Naive B cell (primary cell): ENCODE measurements around the gene ATXN2L. TPM values are rescaled to one million over a fixed set of nuclear protein-coding genes. Genes with fewer than 3 reads are reported as not detected.

Source experiments
- ATAC-seq, 2 donors: fragments of 150-1000 bp; cut with Tn5 transposase; 2 replicates each; pipeline ENCODE4 v1.10.0; 2021; ENCODE audit warnings: low read depth in 2 of 2, mild to moderate bottlenecking in 2 of 2, moderate library complexity in 2 of 2
- DNase-seq: peaks from one replicate; pipeline ENCODE4 v3.0.0; 2022
- H3K27ac Mint-ChIP-seq, 6 donors: one replicate each; pipeline ENCODE4 v1.8.0; 2020 to 2022; ENCODE audit warnings: mild to moderate bottlenecking in 6 of 6, mixed read lengths in 6 of 6, moderate library complexity in 5 of 6, inconsistent platforms in 2 of 6
- H3K27me3 Mint-ChIP-seq, 3 donors: one replicate each; pipeline ENCODE4 v1.8.0; 2021 to 2022; ENCODE audit warnings: mixed read lengths in 3 of 3, mild to moderate bottlenecking in 1 of 3
- H3K36me3 Mint-ChIP-seq, 2 donors: one replicate each; pipeline ENCODE4 v1.8.0; 2020 to 2022; ENCODE audit warnings: mixed read lengths in 2 of 2, inconsistent platforms in 1 of 2, mild to moderate bottlenecking in 1 of 2
- H3K4me1 Mint-ChIP-seq, 3 donors: one replicate each; pipeline ENCODE4 v1.8.0; 2020 to 2022; ENCODE audit warnings: mixed read lengths in 3 of 3, inconsistent platforms in 1 of 3, mild to moderate bottlenecking in 1 of 3, moderate library complexity in 1 of 3
- H3K4me3 Mint-ChIP-seq, 8 donors: one replicate each; pipeline ENCODE4 v1.8.0; 2020 to 2022; ENCODE audit warnings: mild to moderate bottlenecking in 8 of 8, mixed read lengths in 8 of 8, moderate library complexity in 8 of 8, inconsistent platforms in 2 of 8
- H3K9me3 Mint-ChIP-seq, 7 donors: one replicate each; pipeline ENCODE4 v1.8.0; 2020 to 2022; ENCODE audit warnings: mixed read lengths in 7 of 7, mild to moderate bottlenecking in 5 of 7, inconsistent platforms in 2 of 7, moderate library complexity in 1 of 7
- polyA plus RNA-seq, 6 donors: library from polyadenylated mRNA; unstranded; fragments of 300-500 nt; fragmentation: Illumina TruSeq; gene quantifications; one replicate each; pipeline ENCODE4 v1.2.3, GENCODE V29; 2021; ENCODE audit warnings: low read depth in 6 of 6

Gene ATXN2L
- polyA plus RNA-seq, 6 donors from 2014 or later, result 3.6 to 38.2 (median 20.0) TPM

DNA sequence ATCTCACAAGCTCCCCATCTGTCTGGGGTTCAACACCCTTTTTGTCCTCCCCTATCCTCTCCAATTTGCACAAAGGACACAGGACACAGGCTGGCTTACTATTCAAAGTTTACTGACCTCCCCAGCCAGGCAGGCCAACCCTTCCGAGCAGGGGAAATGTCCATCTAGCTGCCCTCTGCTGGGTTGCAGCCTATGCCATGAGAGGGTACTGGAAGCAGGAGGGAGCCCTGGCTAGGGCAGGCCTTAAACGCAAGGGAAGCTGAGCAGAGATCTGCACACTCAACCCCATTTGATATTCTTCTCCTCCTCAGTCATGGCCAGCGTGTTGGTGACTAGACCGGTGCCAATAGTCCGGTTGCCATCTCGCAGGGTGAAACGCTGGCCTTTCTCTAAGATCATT, 19.9 kb downstream of the ATXN2L start:
- H3K27me3 Mint-ChIP-seq, result no peaks in the 10 kb centered on the region
- H3K36me3 Mint-ChIP-seq, result peaks cover 8 to 16% of the 10 kb centered on the region in 2 donors
- peaks cover 26 to 40% (median 39%) of the 10 kb centered on the region in 3 donors for H3K4me1 Mint-ChIP-seq

DNA sequence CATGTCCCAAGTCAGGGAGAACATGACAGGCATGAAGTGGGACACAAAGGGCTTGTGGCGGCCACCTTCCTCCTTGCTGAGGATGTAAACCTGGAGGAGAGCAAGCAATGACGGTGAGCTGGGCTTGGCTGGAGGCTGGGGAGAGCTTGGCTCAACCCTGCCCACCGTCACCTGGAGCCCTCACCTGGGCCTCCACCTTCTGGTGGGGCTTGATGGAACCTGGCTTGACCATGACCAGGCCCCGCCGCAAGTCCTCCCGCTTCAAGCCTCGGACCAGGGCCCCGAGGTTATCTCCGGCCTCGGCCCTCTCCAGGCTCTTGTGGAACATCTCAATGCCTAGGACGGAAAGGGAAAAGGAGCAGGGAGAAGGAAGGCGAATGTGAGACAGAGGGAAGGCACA, 21.0 kb downstream of the ATXN2L start:
- Mint-ChIP-seq H3K27ac (peak overlapping the region in 2 of 6 donors; percentile 27 to 93), H3K36me3 (peaks cover 0 to 8% of the 10 kb centered on the region in 2 donors), H3K9me3 (no peaks in the 10 kb centered on the region), H3K4me3 (peak overlapping the region in 4 of 8 donors; percentile 47 to 98 (median 91)), H3K27me3 (no peaks in the 10 kb centered on the region), H3K4me1 (peaks cover 26 to 36% (median 34%) of the 10 kb centered on the region in 3 donors)
- no peak for ATAC-seq
- DNase-seq, result no peak

More for the DNA sequence above, 19.9 kb downstream of the ATXN2L start:
- peak overlapping the region in 1 of 6 donors; percentile 57 for H3K27ac Mint-ChIP-seq
- no peak for DNase-seq
- peak overlapping the region in 4 of 8 donors; percentile 35 to 91 (median 72) for H3K4me3 Mint-ChIP-seq
- H3K9me3 Mint-ChIP-seq, result no peaks in the 10 kb centered on the region
- no peak for ATAC-seq

GRCh38 chr16:28844226-28844885, 21.6 kb downstream of the ATXN2L start:
- DNase-seq (no peak), ATAC-seq (no peak)
- H3K36me3 Mint-ChIP-seq, result peaks cover 0 to 8% of the 10 kb centered on the region in 2 donors
- peaks cover 26 to 36% (median 34%) of the 10 kb centered on the region in 3 donors for H3K4me1 Mint-ChIP-seq
- H3K27me3 Mint-ChIP-seq, result no peaks in the 10 kb centered on the region
- no peaks in the 10 kb centered on the region for H3K9me3 Mint-ChIP-seq
- peak overlapping the region in 7 of 8 donors; percentile 41 to 98 (median 91) for H3K4me3 Mint-ChIP-seq
- peak overlapping the region in 3 of 6 donors; percentile 67 to 96 (median 93) for H3K27ac Mint-ChIP-seq

DNA sequence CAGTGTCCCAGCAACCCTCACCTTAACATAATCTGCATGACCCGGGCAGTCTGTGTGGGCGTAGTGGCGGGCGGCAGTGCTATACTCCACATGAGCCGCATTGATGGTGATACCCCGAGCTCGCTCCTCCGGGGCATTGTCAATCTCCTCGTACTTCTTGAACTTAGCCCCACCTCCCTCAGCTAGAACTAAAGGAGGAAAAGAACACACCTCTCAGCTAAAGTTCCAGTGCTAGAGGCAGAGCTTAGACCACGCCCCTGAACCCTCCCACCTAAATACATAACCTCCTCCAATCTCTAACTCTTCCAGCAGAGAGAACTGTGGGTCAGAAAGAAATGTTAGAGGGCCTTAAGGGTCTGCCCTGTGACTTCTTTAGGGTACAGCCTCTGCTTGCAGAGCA, 22.5 kb downstream of the ATXN2L start:
- peak overlapping the region; percentile 88 to 98 (median 94) for H3K4me3 Mint-ChIP-seq
- H3K36me3 Mint-ChIP-seq, result peaks cover 0 to 8% of the 10 kb centered on the region in 2 donors
- ATAC-seq, result no peak
- H3K27ac Mint-ChIP-seq, result peak overlapping the region in 4 of 6 donors; percentile 15 to 96 (median 58)
- no peaks in the 10 kb centered on the region for H3K27me3 Mint-ChIP-seq
- no peaks in the 10 kb centered on the region for H3K9me3 Mint-ChIP-seq
- DNase-seq, result no peak
- peaks cover 26 to 36% (median 34%) of the 10 kb centered on the region in 3 donors for H3K4me1 Mint-ChIP-seq

GRCh38 chr16:28845761-28846079, 22.9 kb downstream of the ATXN2L start:
- ATAC-seq, result no peak
- Mint-ChIP-seq H3K36me3 (peaks cover 0 to 8% of the 10 kb centered on the region in 2 donors), H3K27me3 (no peaks in the 10 kb centered on the region), H3K27ac (peak overlapping the region in 5 of 6 donors; percentile 79 to 97 (median 93)), H3K4me3 (peak overlapping the region; percentile 88 to 98 (median 94)), H3K4me1 (peaks cover 26 to 36% (median 34%) of the 10 kb centered on the region in 3 donors), H3K9me3 (no peaks in the 10 kb centered on the region)
- DNase-seq, result no peak

DNA sequence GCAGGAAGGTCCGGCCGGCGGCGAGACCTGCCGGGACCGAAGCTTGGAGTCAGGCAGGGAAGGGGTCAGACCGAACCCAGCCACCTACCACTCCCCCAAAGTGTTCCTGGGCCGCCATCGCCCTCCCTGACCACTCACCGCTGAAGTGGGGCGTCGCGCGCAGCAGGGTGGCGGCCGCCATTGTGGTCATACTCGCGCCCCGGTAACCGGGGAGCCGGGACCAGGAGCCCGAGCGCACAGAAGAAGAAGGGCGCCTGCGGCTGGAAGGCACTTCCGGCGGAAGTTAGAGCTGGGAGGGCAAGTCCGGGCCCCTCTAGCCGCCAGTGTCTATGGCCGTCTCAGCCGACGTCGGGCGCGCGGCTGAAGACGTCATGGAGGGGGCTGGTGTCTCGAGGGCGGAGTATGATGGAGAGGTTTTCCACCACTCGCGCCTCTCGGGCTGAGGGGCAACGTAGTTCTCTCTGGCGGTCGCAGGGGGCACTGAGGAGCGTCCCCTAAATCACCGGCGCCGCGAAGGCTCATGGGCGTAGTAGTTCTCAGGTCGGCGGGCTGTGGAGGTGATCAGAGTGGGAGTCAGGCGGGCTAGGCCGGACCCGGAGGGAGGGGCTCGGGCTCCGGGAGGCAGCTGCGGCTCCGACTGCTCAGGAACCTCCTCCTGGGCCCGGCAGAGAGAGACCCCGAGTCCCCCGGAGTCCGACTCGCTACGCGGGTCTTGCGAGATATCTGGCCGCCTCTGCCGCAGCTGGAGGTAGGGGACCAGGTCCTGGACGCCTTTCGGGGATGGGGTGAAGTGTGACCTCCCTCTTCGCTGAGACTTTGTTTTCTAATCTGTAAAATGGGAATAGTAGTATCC, 23.5 kb downstream of the ATXN2L start, which contains the start of gene TUFM:
Gene TUFM, minus strand, starts transcription at position 269 of the 853 bp plus-strand sequence. Its CDS starts 79 bp downstream, at position 190.
- Mint-ChIP-seq H3K27ac (peak within 1 kb of the TSS; percentile 79 to 98 (median 95)), H3K4me3 (peak within 1 kb of the TSS; percentile 88 to 98 (median 94)), H3K27me3 (no peaks in the 10 kb centered on the region), H3K36me3 (peaks cover 0 to 8% of the 10 kb centered on the region in 2 donors), H3K9me3 (no peaks in the 10 kb centered on the region), H3K4me1 (peaks cover 26 to 36% (median 34%) of the 10 kb centered on the region in 3 donors)
- DNase-seq (peak; percentile 97), ATAC-seq (peak; percentile 94 to 95)

DNA sequence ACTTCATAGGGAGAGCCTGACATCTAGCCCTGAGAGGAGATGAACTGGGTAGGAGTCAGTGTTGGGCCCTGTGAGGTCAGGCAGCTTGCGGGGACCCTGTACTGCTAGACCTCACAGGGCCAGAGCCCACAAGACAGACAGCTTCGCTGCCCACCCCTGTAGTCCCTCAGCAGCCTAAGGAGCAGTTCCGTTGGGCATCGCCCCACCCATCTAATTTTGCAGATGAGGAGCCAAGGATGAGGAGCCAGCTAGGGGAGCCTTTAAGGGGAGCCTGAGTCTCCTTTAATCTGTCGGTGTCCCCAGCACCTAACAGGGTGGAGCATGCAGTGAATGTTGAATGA, 24.1 kb downstream of the ATXN2L start:
- ATAC-seq, result no peak
- Mint-ChIP-seq H3K36me3 (peaks cover 0 to 8% of the 10 kb centered on the region in 2 donors), H3K9me3 (no peaks in the 10 kb centered on the region), H3K27me3 (no peaks in the 10 kb centered on the region), H3K4me1 (peaks cover 26 to 36% (median 34%) of the 10 kb centered on the region in 3 donors), H3K4me3 (peak overlapping the region; percentile 88 to 98 (median 94)), H3K27ac (peak overlapping the region; percentile 33 to 98 (median 94))
- DNase-seq, result no peak

- Mint-ChIP-seq H3K4me3 (no peak overlapping the region), H3K27me3 (no peaks in the 10 kb centered on the region), H3K27ac (peak overlapping the region in 1 of 6 donors; percentile 34), H3K36me3 (no peaks in the 10 kb centered on the region), H3K4me1 (peaks cover 5 to 13% (median 7%) of the 10 kb centered on the region in 3 donors), H3K9me3 (no peaks in the 10 kb centered on the region)
- DNase-seq (no peak), ATAC-seq (no peak)
These were observed 35.6 kb downstream of the ATXN2L start for GRCh38 chr16:28858421-28858820.

DNA sequence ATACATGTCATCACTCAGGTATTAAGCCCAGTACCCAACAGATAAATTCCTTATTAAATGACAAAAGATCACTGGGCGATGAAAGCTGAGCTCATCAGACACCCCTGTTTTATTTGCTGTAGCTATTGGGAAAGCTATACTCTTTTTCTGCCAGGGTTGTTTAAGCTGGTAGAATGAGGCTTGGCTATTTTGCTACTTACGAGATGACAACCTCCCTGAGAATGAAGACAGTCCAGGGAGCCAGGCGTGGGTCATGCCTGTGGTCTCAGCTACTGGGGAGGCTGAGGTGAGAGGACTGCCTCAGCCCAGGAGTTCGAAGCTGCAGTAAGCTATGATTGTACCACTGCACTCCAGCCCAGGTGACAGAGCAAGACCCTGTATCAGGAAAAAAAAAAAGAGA, 36.5 kb downstream of the ATXN2L start:
- Mint-ChIP-seq H3K4me1 (peaks cover 12 to 17% (median 14%) of the 10 kb centered on the region in 3 donors), H3K36me3 (no peaks in the 10 kb centered on the region), H3K27ac (peak overlapping the region in 1 of 6 donors; percentile 88), H3K27me3 (no peaks in the 10 kb centered on the region), H3K4me3 (peak overlapping the region in 1 of 8 donors; percentile 52), H3K9me3 (no peaks in the 10 kb centered on the region)
- ATAC-seq (no peak), DNase-seq (no peak)

GRCh38 chr16:28863929-28864793, 41.4 kb downstream of the ATXN2L start:
- Mint-ChIP-seq H3K9me3 (no peaks in the 10 kb centered on the region), H3K4me3 (peak overlapping the region; percentile 88 to 100 (median 98)), H3K4me1 (peaks cover 34 to 45% (median 38%) of the 10 kb centered on the region in 3 donors), H3K27me3 (no peaks in the 10 kb centered on the region), H3K36me3 (no peaks in the 10 kb centered on the region), H3K27ac (peak overlapping the region; percentile 88 to 99 (median 95))
- DNase-seq (no peak), ATAC-seq (no peak)

DNA sequence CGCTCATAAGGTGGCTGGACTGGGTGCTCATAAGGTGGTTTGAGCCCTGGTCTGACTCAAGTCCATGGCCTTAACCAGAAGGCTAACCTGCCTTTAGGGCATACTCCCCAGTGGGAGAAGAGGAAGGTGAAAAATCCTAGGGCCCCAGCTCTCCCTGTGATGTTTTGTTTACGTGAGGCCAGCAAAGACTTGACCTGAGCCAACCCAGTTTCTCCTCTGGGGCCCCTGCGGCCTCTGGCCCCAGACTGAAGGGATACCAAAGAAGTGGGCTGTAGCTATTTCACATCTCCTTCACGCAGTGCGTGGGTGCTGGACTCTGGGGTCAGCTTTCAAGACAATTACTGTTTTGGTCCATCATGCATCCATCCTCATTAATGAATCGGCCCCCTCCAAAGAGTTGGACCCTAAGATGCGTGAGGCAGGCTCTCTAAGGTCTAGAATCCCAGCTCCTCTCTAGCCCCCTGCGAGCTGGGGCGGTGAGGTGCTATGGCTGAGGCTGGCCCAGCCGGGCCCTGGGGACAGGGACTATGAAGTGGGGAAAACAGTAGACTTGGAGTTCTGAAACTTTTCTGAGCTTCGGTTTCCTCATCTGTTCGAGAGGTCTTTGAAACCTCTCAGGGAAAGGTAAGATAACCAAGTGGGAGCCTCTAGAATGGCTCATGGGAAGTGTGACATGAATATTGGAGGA, 42.3 kb downstream of the ATXN2L start:
- Mint-ChIP-seq H3K4me1 (peaks cover 35 to 47% (median 37%) of the 10 kb centered on the region in 3 donors), H3K9me3 (no peaks in the 10 kb centered on the region), H3K4me3 (peak overlapping the region in 7 of 8 donors; percentile 33 to 100 (median 95)), H3K27ac (peak overlapping the region in 2 of 6 donors; percentile 92 to 95), H3K27me3 (no peaks in the 10 kb centered on the region), H3K36me3 (peaks cover 3 to 6% of the 10 kb centered on the region in 2 donors)
- no peak for DNase-seq
- no peak for ATAC-seq

DNA sequence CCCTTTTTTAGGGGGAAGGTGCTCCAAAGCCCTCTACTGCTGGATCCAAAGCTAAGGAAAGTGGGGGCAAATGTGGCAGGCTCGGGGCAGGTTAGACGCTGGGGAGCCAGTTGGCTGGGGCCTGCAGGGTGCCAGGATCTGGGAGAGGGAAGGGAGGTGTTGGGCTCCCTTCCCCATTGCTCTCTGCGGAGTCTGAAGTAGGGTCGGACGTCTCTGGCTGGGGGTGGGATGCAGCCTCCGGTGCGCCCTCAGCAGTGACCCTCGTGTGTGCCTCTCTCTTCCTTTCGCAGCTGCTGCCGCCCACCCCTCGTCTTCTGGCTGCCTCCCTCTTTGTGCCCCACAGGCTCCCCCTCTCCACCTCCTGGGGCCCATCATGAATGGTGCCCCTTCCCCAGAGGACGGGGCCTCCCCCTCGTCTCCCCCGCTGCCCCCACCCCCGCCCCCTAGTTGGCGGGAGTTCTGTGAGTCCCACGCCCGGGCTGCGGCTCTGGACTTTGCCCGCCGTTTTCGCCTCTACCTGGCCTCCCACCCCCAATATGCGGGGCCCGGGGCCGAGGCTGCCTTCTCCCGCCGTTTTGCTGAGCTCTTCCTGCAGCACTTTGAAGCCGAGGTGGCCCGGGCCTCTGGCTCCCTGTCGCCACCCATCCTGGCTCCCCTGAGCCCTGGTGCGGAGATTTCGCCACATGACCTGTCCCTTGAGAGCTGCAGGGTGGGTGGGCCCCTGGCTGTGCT, 43.1 kb downstream of the ATXN2L start:
- no peaks in the 10 kb centered on the region for H3K27me3 Mint-ChIP-seq
- peaks cover 33 to 50% (median 35%) of the 10 kb centered on the region in 3 donors for H3K4me1 Mint-ChIP-seq
- no peak for ATAC-seq
- H3K36me3 Mint-ChIP-seq, result peaks cover 6 to 7% of the 10 kb centered on the region in 2 donors
- no peaks in the 10 kb centered on the region for H3K9me3 Mint-ChIP-seq
- DNase-seq, result no peak
- H3K27ac Mint-ChIP-seq, result no peak overlapping the region
- peak overlapping the region in 6 of 8 donors; percentile 5 to 81 (median 50) for H3K4me3 Mint-ChIP-seq
